OCI-LY3 (cell line): ENCODE measurements around the gene TP63.

Experiments
- H2AFZ ChIP-seq: fragments of 200-600, 300-600 bp; shearing (Covaris generic); 2 replicates; pipeline ENCODE4 v1.6.0; 2014; ENCODE audit warnings: antibody characterized with exemption, low read depth, low read length
- H3K27ac ChIP-seq: fragments of 200-600, 300-600 bp; sonication (generic); 2 replicates; pipeline ENCODE4 v1.5.1; 2014; ENCODE audit warnings: mild to moderate bottlenecking, low read length, moderate library complexity, mixed read lengths
- H3K27me3 ChIP-seq: fragments of 200-600, 300-600 bp; sonication (generic); 2 replicates; pipeline ENCODE4 v1.6.1; 2014; ENCODE audit warnings: low read depth, low read length, mixed read lengths
- H3K36me3 ChIP-seq: fragments of 200-600, 300-600 bp; sonication (generic); replicated peaks from 2 replicates; pipeline ENCODE3; 2014; ENCODE audit warnings: low read depth, low read length, mixed read lengths
- H3K4me1 ChIP-seq: fragments of 300-600, 200-600 bp; sonication (generic); 2 replicates; pipeline ENCODE4 v1.6.1; 2014; ENCODE audit warnings: low read length, mixed read lengths
- H3K4me2 ChIP-seq: fragments of 200-600, 300-600 bp; sonication (generic); 2 replicates; pipeline ENCODE4 v1.6.1; 2014; ENCODE audit warnings: low read length, mixed read lengths
- H3K4me3 ChIP-seq: fragments of 300-600, 200-600 bp; sonication (generic); 2 replicates; pipeline ENCODE4 v1.5.1; 2014; ENCODE audit warnings: antibody characterized with exemption, mild to moderate bottlenecking, low read length, moderate library complexity
- H3K79me2 ChIP-seq: fragments of 300-600, 200-600 bp; shearing (Covaris generic); 2 replicates; pipeline ENCODE4 v1.6.1; 2014; ENCODE audit warnings: mild to moderate bottlenecking, low read length, mixed read lengths
- H3K9ac ChIP-seq: fragments of 300-600, 200-600 bp; shearing (Covaris generic); 2 replicates; pipeline ENCODE4 v1.6.0; 2014; ENCODE audit warnings: mild to moderate bottlenecking, low read length, moderate library complexity
- H3K9me3 ChIP-seq: fragments of 200-600, 300-600 bp; shearing (Covaris generic); 2 replicates; pipeline ENCODE4 v1.6.1; 2014; ENCODE audit warnings: low read length, mixed read lengths; ENCODE audit not compliant: insufficient read depth
- H4K20me1 ChIP-seq: fragments of 200-600, 300-600 bp; sonication (generic); 2 replicates; pipeline ENCODE4 v1.6.1; 2016; ENCODE audit warnings: low read length, mixed read lengths; ENCODE audit not compliant: insufficient read depth
- CTCF ChIP-seq: fragments of 200-600, 300-600 bp; sonication (generic); IDR thresholded peaks from 2 replicates; pipeline ENCODE4 v1.5.1; 2014; ENCODE audit warnings: antibody characterized with exemption, low read length, low read depth
- EZH2phosphoT487 ChIP-seq: fragments of 200-600 bp; shearing (Covaris generic); IDR thresholded peaks from 2 replicates; pipeline ENCODE4 v1.6.1; 2018; ENCODE audit warnings: antibody characterized with exemption, mixed run types, low read depth

Gene TP63

GRCh38 chr3:189900578-189900977 lies 269.4 kb downstream of the TP63 start:
- peak overlapping the region; percentile 76 for H3K27ac ChIP-seq

GRCh38 chr3:189901481-189901880 lies 270.3 kb downstream of the TP63 start:
- no peak overlapping the region for H3K27ac ChIP-seq
- TF ChIP-seq EZH2phosphoT487 (no peak), CTCF (no peak)

More at GRCh38 chr3:189900578-189900977, 269.4 kb downstream of the TP63 start:
- no peak overlapping the region for H2AFZ ChIP-seq
- H3K9me3 ChIP-seq = no peaks in the 10 kb centered on the region
- no peaks in the 10 kb centered on the region for H3K27me3 ChIP-seq
- no peaks in the 10 kb centered on the region for H4K20me1 ChIP-seq
- H3K9ac ChIP-seq = peak overlapping the region; percentile 20; the same call in 1 of the 2 replicates
- no peaks in the 10 kb centered on the region for H3K79me2 ChIP-seq
- TF ChIP-seq EZH2phosphoT487 (no peak), CTCF (no peak)
- peaks cover 24% of the 10 kb centered on the region for H3K4me1 ChIP-seq
- H3K4me2 ChIP-seq = peak overlapping the region; percentile 53
- peak overlapping the region; percentile 20; the same call in 1 of the 2 replicates for H3K4me3 ChIP-seq
- H3K36me3 ChIP-seq = peaks cover 7% of the 10 kb centered on the region

GRCh38 chr3:189902230-189903186 lies 271.3 kb downstream of the TP63 start:
- no peak overlapping the region for H2AFZ ChIP-seq
- H3K79me2 ChIP-seq = no peaks in the 10 kb centered on the region
- no peaks in the 10 kb centered on the region for H3K9me3 ChIP-seq
- no peaks in the 10 kb centered on the region for H4K20me1 ChIP-seq
- no peak for TF ChIP-seq EZH2phosphoT487
- TF ChIP-seq CTCF = no peak
- no peak overlapping the region for H3K4me3 ChIP-seq
- no peak overlapping the region for H3K27ac ChIP-seq
- H3K9ac ChIP-seq = no peak overlapping the region
- H3K4me2 ChIP-seq = no peak overlapping the region
- peaks cover under 1% of the 10 kb centered on the region for H3K36me3 ChIP-seq
- peaks cover 24% of the 10 kb centered on the region for H3K4me1 ChIP-seq
- H3K27me3 ChIP-seq = no peaks in the 10 kb centered on the region

More at GRCh38 chr3:189901481-189901880, 270.3 kb downstream of the TP63 start:
- H3K79me2 ChIP-seq = no peaks in the 10 kb centered on the region
- H3K9me3 ChIP-seq = no peaks in the 10 kb centered on the region
- H4K20me1 ChIP-seq = no peaks in the 10 kb centered on the region
- peaks cover 4% of the 10 kb centered on the region for H3K36me3 ChIP-seq
- H3K27me3 ChIP-seq = no peaks in the 10 kb centered on the region
- H3K4me1 ChIP-seq = peaks cover 24% of the 10 kb centered on the region
- no peak overlapping the region for H2AFZ ChIP-seq
- no peak overlapping the region for H3K4me3 ChIP-seq
- no peak overlapping the region for H3K9ac ChIP-seq
- H3K4me2 ChIP-seq = no peak overlapping the region

- H3K4me3 ChIP-seq = no peak overlapping the region
- H3K4me1 ChIP-seq = peaks cover 24% of the 10 kb centered on the region
- no peak overlapping the region for H2AFZ ChIP-seq
Measured at GRCh38 chr3:189903562-189904250, 272.5 kb downstream of the TP63 start.

More at GRCh38 chr3:189903562-189904250, 272.5 kb downstream of the TP63 start:
- no peaks in the 10 kb centered on the region for H3K79me2 ChIP-seq
- TF ChIP-seq EZH2phosphoT487 (no peak), CTCF (no peak)
- H4K20me1 ChIP-seq = no peaks in the 10 kb centered on the region
- H3K9me3 ChIP-seq = no peaks in the 10 kb centered on the region
- no peak overlapping the region for H3K9ac ChIP-seq
- H3K4me2 ChIP-seq = no peak overlapping the region
- no peaks in the 10 kb centered on the region for H3K27me3 ChIP-seq
- H3K27ac ChIP-seq = no peak overlapping the region
- no peaks in the 10 kb centered on the region for H3K36me3 ChIP-seq
